Cerebellar cortex (tissue), 1 donor: ENCODE data around the gene ADAMTS20.
A peak's percentile ranks its signal among the peaks of the same experiment; 100 is the strongest.

Experiments
- DNase-seq: peaks from one replicate; pipeline ENCODE4 v3.0.0-alpha.2; 2015; ENCODE audit warnings: low spot score

ADAMTS20 gene

DNA sequence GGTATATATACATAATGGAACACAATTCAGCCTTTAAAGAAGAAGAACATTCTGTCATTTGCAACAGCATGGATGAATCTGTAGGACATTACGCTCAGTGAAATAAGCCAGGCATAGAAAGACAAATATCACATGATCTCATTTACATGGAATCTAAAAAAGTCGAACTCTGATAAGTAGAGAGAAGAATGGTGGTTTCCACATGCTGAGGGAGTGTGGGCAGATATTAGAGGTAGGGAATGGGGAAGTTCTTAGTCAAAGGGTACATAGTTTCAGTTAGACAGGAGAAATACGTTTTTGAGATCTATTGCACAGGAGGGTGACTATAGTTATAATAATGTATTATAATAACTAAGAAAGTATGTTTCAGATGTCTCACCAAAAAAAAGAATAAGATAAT is 71.4 kb downstream of the ADAMTS20 start:
- no peak for DNase-seq

GRCh38 chr12:43462741-43463140 is 89.3 kb downstream of the ADAMTS20 start:
- DNase-seq = no peak

- DNase-seq = no peak
Observed at GRCh38 chr12:43462080-43462479, 89.9 kb downstream of the ADAMTS20 start.

- DNase-seq = no peak
Observed at GRCh38 chr12:43459285-43459684, 92.7 kb downstream of the ADAMTS20 start.

DNA sequence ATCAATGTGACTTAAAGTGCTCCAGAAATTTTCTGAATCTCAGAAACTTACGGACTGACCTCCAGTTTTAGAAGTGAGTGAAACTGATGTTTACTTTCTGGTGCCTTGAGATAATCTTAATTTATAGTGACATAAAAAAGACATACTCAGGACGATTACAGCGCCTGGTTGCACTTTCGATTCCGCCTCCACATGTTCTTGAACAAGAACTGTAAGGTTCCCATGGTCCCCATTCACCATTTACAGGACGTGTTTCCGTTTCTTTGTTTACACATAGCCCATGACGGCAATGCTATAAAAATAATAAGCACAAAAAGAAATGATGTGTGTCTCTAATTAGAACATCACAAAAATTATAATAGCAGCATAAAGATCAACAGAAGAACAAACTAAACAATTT is 98.2 kb downstream of the ADAMTS20 start:
- DNase-seq = no peak

DNA sequence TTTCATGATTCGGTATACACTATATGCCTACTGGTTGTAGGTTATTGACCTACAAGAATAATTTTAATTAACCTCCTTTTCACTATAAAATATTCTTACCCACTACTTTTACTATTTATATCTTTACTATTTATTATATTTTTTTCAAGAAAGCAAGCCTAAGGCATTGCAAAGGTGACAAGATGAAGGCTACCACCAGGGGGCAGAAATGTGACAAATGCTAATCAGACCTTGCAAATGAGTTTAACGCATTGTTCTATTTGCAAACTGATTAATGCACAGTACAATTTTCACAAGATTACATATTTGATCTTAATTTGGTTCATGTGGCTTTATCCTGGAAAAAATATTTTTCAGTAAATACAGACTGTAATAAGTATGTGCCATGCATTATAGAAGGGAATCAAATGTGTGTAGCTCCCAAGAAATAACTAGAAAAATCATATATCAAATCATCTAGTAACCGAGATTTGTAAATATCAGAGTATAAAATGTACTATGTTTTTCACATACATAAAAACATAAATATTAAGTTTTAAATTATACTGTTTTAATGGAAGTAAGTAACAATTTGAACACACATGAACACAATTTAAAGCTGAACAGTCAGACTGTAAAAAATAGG is 107.0 kb downstream of the ADAMTS20 start:
- DNase-seq = peak; percentile 41

GRCh38 chr12:43436597-43436996 is 115.4 kb downstream of the ADAMTS20 start:
- DNase-seq = no peak

DNA sequence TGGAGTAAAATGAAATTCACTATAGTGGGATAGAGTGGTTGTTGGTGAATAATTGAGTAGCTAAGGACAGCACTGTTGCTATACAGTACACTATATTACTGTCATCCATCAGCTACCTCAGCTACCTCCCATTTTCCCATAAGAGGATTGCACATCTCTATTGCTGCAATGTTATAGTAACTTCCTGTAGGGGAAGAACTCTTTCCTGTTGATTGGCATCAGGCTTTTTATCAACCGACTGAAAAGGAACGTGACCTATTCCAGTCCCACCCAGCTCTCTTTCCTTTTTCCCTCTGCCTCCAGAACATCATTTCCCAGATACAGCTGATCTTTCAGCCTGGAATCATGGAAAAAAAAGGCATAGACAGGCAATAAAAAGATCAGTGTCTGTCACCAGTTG is 117.4 kb downstream of the ADAMTS20 start:
- no peak for DNase-seq

DNA sequence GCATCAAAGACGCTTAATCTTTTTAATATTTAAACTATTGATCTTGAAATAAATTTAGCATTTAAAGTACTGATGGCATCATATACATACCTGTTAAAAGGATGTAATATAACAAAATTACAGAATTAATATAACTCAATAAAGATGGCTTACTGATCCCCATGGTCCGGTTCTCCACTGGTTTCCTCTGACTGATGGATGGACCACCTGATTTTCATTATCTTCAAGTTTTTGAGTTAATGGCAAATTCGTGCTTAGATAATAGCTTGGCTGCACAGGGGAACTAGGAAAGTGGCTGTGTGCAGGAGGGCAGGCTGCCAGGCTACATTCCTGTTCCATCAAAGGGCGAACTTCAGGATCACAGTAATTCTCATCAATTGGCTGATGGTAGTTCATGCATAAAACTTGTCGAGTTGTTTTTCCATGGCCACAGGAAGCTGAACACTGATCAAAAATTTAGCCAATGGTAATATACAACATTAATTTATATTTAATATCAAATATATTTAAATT is 123.9 kb downstream of the ADAMTS20 start:
- DNase-seq = no peak

GRCh38 chr12:43425361-43425760 is 126.6 kb downstream of the ADAMTS20 start:
- no peak for DNase-seq

GRCh38 chr12:43416981-43417380 is 135.0 kb downstream of the ADAMTS20 start:
- DNase-seq = no peak

DNA sequence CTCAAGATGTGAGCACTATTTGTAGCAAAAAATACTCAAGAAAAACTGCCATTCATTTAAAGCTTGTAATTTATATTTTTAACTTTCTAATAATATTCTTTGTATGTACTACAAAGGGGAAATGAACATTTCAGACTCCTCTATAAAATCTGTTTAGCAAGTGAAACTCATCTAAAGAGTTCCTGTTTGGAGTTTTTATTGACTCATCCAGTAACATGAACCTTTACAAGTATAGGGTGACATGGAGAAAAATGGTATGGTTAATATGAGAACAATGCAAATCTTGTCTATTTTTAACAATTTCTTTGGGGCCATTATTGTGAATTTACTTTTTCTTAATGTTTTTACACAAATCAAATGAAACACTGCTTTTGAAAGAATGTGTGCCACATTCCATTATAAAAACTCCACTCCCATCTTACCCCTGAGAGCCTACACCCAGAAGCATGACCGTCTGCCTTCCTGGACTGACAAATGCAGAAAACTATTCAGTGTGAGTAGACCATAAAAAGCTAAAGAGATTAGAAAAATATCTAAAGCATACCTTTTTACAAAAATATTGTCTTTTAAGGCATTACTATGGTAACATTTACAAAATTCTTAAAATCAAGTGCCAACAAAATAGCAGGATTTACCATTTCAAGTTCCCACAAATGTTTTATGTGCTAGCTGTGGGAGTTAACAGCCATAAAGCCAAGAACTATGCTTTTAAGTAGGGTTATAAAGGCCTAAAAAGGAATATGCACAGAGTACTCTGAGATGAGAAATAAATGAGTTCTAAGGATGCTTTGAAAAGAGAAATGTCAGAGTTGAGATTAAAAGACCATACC is 144.0 kb downstream of the ADAMTS20 start:
- no peak for DNase-seq

- no peak for DNase-seq
Observed at GRCh38 chr12:43406801-43407200, 145.2 kb downstream of the ADAMTS20 start.

DNA sequence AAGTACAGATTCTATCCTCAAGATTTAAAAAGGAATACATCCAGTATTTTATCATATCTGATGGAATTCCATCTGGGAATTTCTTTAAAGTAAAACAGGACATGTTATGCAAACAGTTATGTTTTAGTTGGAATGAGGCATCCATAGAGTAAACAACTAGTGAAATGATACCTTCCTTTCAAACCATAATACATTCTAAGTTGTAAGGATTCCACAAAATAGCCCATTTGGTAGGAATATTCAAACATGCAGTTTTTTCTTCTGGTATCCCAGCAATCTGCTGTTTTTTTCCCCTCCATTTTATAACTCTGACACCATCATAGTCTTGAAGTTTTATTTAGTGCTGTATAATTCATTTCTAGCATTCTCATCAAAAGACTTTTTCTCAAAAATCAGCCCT is 149.6 kb downstream of the ADAMTS20 start:
- no peak for DNase-seq

- DNase-seq = no peak
Observed at GRCh38 chr12:43401096-43401495, 150.9 kb downstream of the ADAMTS20 start.

- DNase-seq = no peak
Observed at GRCh38 chr12:43396671-43397070, 155.3 kb downstream of the ADAMTS20 start.

DNA sequence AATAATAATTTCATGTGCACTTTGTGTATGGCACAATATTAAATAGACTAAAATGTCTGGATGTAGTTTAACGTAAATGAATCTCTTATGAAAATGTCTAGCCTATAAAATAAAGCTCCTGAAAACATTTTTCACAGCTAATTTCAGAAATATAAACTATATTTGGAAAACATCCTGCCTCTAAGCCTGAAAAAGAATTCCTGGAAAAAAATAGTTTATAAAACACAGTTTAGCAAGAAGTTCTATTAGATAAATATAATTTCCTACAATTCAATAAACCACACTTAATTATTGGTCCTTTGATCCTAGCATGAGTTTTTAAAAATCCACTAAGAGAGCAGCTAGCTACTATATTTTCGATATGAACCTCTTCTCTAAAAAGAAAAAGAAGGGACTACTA is 159.9 kb downstream of the ADAMTS20 start:
- DNase-seq = no peak

GRCh38 chr12:43381879-43382278 is 170.1 kb downstream of the ADAMTS20 start:
- no peak for DNase-seq

DNA sequence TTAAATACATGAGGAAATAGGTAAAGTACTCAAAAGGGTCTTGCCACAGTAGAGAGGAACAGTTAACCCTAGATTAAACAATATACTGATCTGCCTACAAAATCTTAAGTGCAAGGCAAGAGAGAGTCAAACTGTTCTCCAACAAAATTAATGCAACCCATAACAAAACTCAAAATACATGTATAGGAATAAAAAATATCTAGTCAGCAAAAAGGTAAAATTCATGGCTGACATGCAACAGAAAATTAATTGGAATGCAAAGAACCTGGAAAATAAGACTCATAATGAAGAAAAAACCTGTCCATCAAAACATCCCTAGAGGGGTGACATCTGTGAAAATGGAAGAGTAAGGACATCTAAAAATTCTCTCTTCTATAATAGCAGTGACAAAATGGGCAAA is 173.6 kb downstream of the ADAMTS20 start:
- no peak for DNase-seq

DNA sequence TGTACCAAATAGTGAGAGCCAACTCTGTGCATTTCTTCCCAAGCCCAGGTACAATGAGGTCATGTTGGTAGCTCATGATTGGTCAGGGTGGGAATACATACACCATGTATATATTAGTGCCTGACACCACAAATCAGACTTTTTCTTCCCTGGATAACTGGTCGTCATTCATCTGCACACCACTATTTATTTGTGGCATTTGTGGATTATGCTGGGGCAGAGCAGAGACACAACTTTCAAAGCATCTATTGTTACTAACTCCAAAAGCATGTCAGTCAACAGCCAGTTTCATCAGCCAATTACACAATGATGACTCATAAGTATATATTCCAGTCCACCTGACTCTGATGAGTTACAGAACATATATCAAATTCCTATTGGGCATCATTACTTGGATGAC is 181.7 kb downstream of the ADAMTS20 start:
- no peak for DNase-seq

DNA sequence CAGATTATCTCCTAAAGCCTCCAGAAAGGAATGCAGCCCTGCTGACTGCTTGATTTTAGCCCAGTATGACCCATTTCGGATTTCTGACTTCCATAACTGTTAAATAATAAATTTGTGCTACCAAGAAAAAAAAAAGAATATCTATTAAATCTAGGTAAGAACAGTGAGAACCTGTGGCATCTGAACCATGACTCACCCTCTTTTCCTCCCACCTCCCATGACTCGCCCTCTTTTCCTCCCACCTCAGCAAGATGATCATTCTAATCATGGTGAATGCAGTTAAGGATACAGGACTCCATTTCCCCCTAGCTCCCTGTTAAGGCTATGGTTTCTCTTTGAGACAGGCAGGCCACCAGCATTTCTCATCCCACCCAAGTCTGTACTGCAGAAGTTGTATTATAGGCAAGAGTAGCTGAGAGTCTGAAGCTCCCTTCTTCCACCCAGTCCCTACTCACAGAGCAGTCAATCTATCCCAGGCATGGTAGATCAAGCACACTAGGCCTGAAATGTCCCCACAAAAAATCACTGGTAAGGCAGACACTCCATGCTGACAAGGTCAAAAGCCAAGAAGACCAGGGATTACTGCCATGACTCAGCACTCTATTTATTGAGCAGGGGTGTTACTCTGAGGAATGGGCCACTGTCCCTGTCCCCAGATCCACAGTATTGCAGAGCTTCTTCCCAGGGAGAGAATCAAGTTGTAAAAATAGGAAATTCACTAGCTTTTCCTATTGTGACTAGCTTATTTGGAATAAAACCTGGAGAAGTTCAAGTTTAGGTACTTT is 188.9 kb downstream of the ADAMTS20 start:
- no peak for DNase-seq

DNA sequence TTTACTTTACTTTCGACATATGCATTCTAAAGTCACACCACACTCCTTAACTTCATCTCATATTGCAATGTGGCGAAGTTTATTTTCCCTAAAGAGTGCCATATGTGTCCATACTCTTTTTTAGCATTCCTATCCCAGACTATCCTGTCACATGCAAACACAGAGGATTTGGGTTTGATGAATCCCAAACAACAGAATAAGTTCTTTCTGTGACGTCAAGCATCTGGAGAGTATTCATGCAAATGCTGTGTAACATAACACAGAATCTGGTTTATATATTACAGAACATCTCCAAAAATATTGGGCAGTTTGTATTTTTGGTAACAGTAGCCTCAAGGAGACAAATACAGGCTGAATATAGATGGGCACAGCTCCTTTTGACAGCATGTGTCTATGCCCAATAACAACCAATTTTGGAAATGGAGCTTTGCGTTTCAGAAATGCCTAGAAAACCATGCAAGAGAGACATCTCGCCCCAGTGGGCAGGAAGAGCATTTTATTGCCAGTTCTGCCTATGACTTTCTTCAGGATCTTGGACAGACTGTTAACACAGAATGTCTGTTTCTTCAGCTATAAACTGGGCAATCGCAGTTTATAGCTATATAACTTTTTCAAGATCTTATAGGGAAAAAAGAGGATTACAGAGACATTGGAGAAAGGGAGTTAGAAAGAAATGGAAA is 190.8 kb downstream of the ADAMTS20 start:
- DNase-seq = no peak
